HepG2 (cell line): ENCODE data around the gene AGER. TPM values are rescaled to one million over a fixed set of nuclear protein-coding genes. Genes with fewer than 3 reads are reported as not detected.

Experiments
- FOXP1 ChIP-seq, 2 experiments: fragments of 450-650 bp in 1 of 2; IDR thresholded peaks; 2 replicates each; pipeline ENCODE4 v1.6.1; 2017 to 2018; ENCODE audit warnings: antibody characterized with exemption in 1 of 2
- GLMP ChIP-seq: sonication (generic); formaldehyde crosslinking; IDR thresholded peaks from 2 replicates; pipeline ENCODE4 v1.9.0; 2021; ENCODE audit warnings: missing genetic modification reagents, mild to moderate bottlenecking, borderline replicate concordance
- HDAC2 ChIP-seq: sonication (generic); formaldehyde crosslinking; IDR thresholded peaks from 2 replicates; pipeline ENCODE4 v1.4.0; 2020; ENCODE audit warnings: missing genetic modification reagents
- HIVEP1 ChIP-seq: sonication (generic); formaldehyde crosslinking; IDR thresholded peaks from 2 replicates; pipeline ENCODE4 v1.4.0; 2020; ENCODE audit warnings: mild to moderate bottlenecking, missing genetic modification reagents
- HNF4A ChIP-seq: sonication (generic); formaldehyde crosslinking; IDR thresholded peaks from 2 replicates; pipeline ENCODE4 v1.4.0; 2020; ENCODE audit warnings: missing genetic modification reagents
- IRF9 ChIP-seq: sonication (generic); formaldehyde crosslinking; IDR thresholded peaks from 2 replicates; pipeline ENCODE4 v1.8.0; 2022; ENCODE audit warnings: missing genetic modification reagents, mild to moderate bottlenecking, borderline replicate concordance
- MIER2 ChIP-seq: IDR thresholded peaks from 2 replicates; pipeline ENCODE4 v1.6.1; 2016; ENCODE audit warnings: missing biosample characterization, missing genetic modification reagents
- NFKBIZ ChIP-seq: IDR thresholded peaks from 2 replicates; pipeline ENCODE4 v1.6.1; 2018; ENCODE audit warnings: missing genetic modification reagents, missing compliant biosample characterization
- NONO ChIP-seq, 2 experiments: fragments of 450-650 bp in 1 of 2; sonication (generic) in 1 of 2; formaldehyde crosslinking in 1 of 2; IDR thresholded peaks in 1 of 2; conservative IDR thresholded peaks in 1 of 2; 2 replicates each; pipeline versions ENCODE4 v1.6.1 to v1.8.0; 2017 to 2022; ENCODE audit warnings: mild to moderate bottlenecking in 1 of 2, missing genetic modification reagents in 1 of 2, moderate library complexity in 1 of 2
- NR2F2 ChIP-seq: IDR thresholded peaks from 2 replicates; pipeline ENCODE4 v1.6.1; 2012; ENCODE audit warnings: low read depth, inconsistent platforms, borderline replicate concordance
- RAD21 ChIP-seq: fragments of 450-650 bp; formaldehyde crosslinking; IDR thresholded peaks from 2 replicates; pipeline ENCODE4 v1.5.0; 2020; ENCODE audit warnings: mild to moderate bottlenecking
- SP2 ChIP-seq: sonication (generic); formaldehyde crosslinking; IDR thresholded peaks from 2 replicates; pipeline ENCODE4 v1.5.1; 2020; ENCODE audit warnings: mild to moderate bottlenecking, missing genetic modification reagents
- SRF ChIP-seq: IDR thresholded peaks from 2 replicates; pipeline ENCODE4 v1.6.1; 2011; ENCODE audit warnings: mild to moderate bottlenecking, low read depth, low read length, moderate library complexity
- TRAFD1 ChIP-seq: sonication (generic); formaldehyde crosslinking; IDR thresholded peaks from 2 replicates; pipeline ENCODE4 v1.5.1; 2020; ENCODE audit warnings: missing genetic modification reagents, mild to moderate bottlenecking, borderline replicate concordance
- ZBTB21 ChIP-seq: sonication (generic); formaldehyde crosslinking; IDR thresholded peaks from 2 replicates; pipeline ENCODE4 v1.4.0; 2020; ENCODE audit warnings: missing genetic modification reagents
- ZFX ChIP-seq: sonication (generic); formaldehyde crosslinking; IDR thresholded peaks from 2 replicates; pipeline ENCODE4 v1.4.0; 2020; ENCODE audit warnings: mild to moderate bottlenecking, low read depth, missing genetic modification reagents, moderate library complexity
- ZNF260 ChIP-seq: sonication (generic); formaldehyde crosslinking; IDR thresholded peaks from 2 replicates; pipeline ENCODE4 v1.4.0; 2020; ENCODE audit warnings: missing genetic modification reagents, low read depth, mild to moderate bottlenecking, borderline replicate concordance
- ZNF296 ChIP-seq: sonication (generic); formaldehyde crosslinking; conservative IDR thresholded peaks from 2 replicates; pipeline ENCODE4 v1.5.0; 2020; ENCODE audit warnings: mild to moderate bottlenecking, missing genetic modification reagents
- ZNF383 ChIP-seq: sonication (generic); formaldehyde crosslinking; IDR thresholded peaks from 2 replicates; pipeline ENCODE4 v1.4.0; 2020; ENCODE audit warnings: missing genetic modification reagents, mild to moderate bottlenecking, borderline replicate concordance
- ZNF558 ChIP-seq: sonication (generic); formaldehyde crosslinking; IDR thresholded peaks from 2 replicates; pipeline ENCODE4 v1.9.0; 2022; ENCODE audit warnings: mild to moderate bottlenecking, missing genetic modification reagents, borderline replicate concordance
- ZNF816 ChIP-seq: sonication (generic); formaldehyde crosslinking; IDR thresholded peaks from 2 replicates; pipeline ENCODE4 v1.8.0; 2022; ENCODE audit warnings: missing genetic modification reagents, mild to moderate bottlenecking, borderline replicate concordance
- ZNF891 ChIP-seq: sonication (generic); formaldehyde crosslinking; IDR thresholded peaks from 2 replicates; pipeline ENCODE4 v1.5.0; 2020; ENCODE audit warnings: mild to moderate bottlenecking, missing genetic modification reagents
- polyA plus RNA-seq, 8 experiments: library from polyadenylated mRNA; depleted of rRNA in 3 of 8; stranded (reverse) in 7 of 8; unstranded in 1 of 8; fragments of >200 nt; fragmentation: Illumina TruSeq in 4 of 8; extraction: Trizol in 4 of 8; gene quantifications; 2 replicates each; pipeline versions ENCODE4 v1.2.1 to v1.2.3, GENCODE V29; 2011 to 2016; ENCODE audit warnings: low read depth in 4 of 8, missing spikeins in 1 of 8, mixed read lengths in 1 of 8; ENCODE audit not compliant: insufficient read depth in 1 of 8
- total RNA-seq, 5 experiments: library from RNA; depleted of rRNA; stranded (reverse); fragments of >200 nt; fragmentation: Illumina TruSeq; extraction: Trizol; gene quantifications; 2 replicates each; pipeline ENCODE4 v1.2.3, GENCODE V29; 2016; ENCODE audit warnings: low read depth in 1 of 5

AGER gene
- total and polyA plus RNA-seq, 2 of the 13 experiments (the other 11 are each of a cell fraction or from before 2014, with no cell fraction given), result 1.9 to 5.1 TPM

- TF ChIP-seq HNF4A (CRISPR knock-in tag) (no peak), ZNF558 (CRISPR knock-in tag) (no peak), ZNF816 (CRISPR knock-in tag) (no peak), ZNF383 (CRISPR knock-in tag) (no peak; the same call in 1 of the 2 replicates), GLMP (CRISPR knock-in tag) (no peak), ZNF891 (no peak), SP2 (CRISPR knock-in tag) (no peak; the same call in 1 of the 2 replicates), HIVEP1 (no peak), NFKBIZ (no peak; the same call in 1 of the 2 replicates), ZFX (CRISPR knock-in tag) (no peak), SRF (no peak), ZNF260 (CRISPR knock-in tag) (no peak), IRF9 (CRISPR knock-in tag) (peak; percentile 57; the same call in 1 of the 2 replicates), HDAC2 (CRISPR knock-in tag) (peak; percentile 37; the same call in 1 of the 2 replicates), ZBTB21 (no peak), FOXP1 (IDR thresholded peaks at IDR 0.05) (no peak), FOXP1 (CRISPR knock-in tag; IDR thresholded peaks at IDR 0.05) (no peak), RAD21 (peak; percentile 97), TRAFD1 (CRISPR knock-in tag) (no peak; the same call in 1 of the 2 replicates), NONO (IDR thresholded peaks at IDR 0.05) (no peak), NONO (CRISPR knock-in tag; conservative IDR thresholded peaks at IDR 0.05) (peak; percentile 83), MIER2 (CRISPR knock-in tag) (no peak), NR2F2 (no peak), ZNF296 (CRISPR knock-in tag) (no peak)
These were observed 29.4 kb downstream of the AGER start (continued) for GRCh38 chr6:32154514-32155161.
